Measurements from ENCODE around the gene ARSD.

Gene ARSD

DNA sequence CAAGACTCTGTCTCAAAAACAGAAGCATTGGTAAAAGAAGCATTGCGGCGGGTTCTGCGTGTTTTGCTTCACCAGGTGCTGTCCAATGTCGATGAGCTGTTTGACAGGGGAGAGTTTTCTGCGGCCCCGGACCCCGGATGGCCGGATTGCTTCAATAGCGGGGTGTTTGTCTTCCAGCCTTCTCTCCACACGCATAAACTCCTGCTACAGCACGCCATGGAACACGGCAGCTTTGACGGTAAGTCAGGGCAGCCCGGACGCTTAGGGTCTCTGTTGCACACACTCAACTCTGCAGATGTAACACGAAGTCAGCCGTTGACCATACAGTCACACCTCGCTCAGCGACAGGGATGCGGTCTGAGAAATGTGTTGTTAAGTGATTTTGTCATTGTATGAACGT lies 74.2 kb downstream of the ARSD start:
- no peaks in the 10 kb centered on the region for H3K9me3 ChIP-seq (ENCODE audit: low read length)
- H3K9me2 ChIP-seq (ENCODE audit: low read depth, low read length), result no peaks in the 10 kb centered on the region
- no peak overlapping the region for H3K9ac ChIP-seq (ENCODE audit: low read length)
- no peaks in the 10 kb centered on the region for H3K79me2 ChIP-seq (ENCODE audit: insufficient read depth, low read length)
- H2AFZ ChIP-seq (ENCODE audit: low read length), result no peak overlapping the region
- TF ChIP-seq EZH2 (IDR thresholded peaks at IDR 0.05; ENCODE audit: borderline replicate concordance, low read length), result no peak
- TF ChIP-seq, protein P1, sequence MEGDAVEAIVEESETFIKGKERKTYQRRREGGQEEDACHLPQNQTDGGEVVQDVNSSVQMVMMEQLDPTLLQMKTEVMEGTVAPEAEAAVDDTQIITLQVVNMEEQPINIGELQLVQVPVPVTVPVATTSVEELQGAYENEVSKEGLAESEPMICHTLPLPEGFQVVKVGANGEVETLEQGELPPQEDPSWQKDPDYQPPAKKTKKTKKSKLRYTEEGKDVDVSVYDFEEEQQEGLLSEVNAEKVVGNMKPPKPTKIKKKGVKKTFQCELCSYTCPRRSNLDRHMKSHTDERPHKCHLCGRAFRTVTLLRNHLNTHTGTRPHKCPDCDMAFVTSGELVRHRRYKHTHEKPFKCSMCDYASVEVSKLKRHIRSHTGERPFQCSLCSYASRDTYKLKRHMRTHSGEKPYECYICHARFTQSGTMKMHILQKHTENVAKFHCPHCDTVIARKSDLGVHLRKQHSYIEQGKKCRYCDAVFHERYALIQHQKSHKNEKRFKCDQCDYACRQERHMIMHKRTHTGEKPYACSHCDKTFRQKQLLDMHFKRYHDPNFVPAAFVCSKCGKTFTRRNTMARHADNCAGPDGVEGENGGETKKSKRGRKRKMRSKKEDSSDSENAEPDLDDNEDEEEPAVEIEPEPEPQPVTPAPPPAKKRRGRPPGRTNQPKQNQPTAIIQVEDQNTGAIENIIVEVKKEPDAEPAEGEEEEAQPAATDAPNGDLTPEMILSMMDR (IDR thresholded peaks at IDR 0.05; ENCODE audit: low read length), result no peak
- no peak overlapping the region for H3K27ac ChIP-seq (ENCODE audit: low read depth, low read length, poor library complexity, severe bottlenecking)
- H3K27me3 ChIP-seq (ENCODE audit: insufficient read depth, low read length), result no peaks in the 10 kb centered on the region
- no peak overlapping the region for H3K4me2 ChIP-seq (ENCODE audit: low read length)
- H3F3A ChIP-seq (ENCODE audit: insufficient read depth, low read length), result no peaks in the 10 kb centered on the region
- H3K4me3 ChIP-seq (ENCODE audit: low read depth, low read length, poor library complexity, severe bottlenecking), result no peak overlapping the region
- H3K4me1 ChIP-seq (ENCODE audit: insufficient read depth, low read length, severe bottlenecking), result no peaks in the 10 kb centered on the region
- no peaks in the 10 kb centered on the region for H3K36me3 ChIP-seq (ENCODE audit: insufficient read depth, low read length)
- no peaks in the 10 kb centered on the region for H4K20me1 ChIP-seq (ENCODE audit: insufficient read depth, low read length)
